Measurements from ENCODE around the gene SETD6. TPM values are rescaled to one million over a fixed set of nuclear protein-coding genes. Genes with fewer than 3 reads are reported as not detected.

SETD6 gene
- total RNA-seq = 7.1 and 9.0 TPM in 2 replicates

GRCh38 chr16:58515125-58515870 is at the start of gene SETD6:
TSS of gene SETD6 (plus strand) at chr16:58515517. CDS start at chr16:58515538, 21 bp downstream.

GRCh38 chr16:58499615-58500351 is 15.5 kb upstream of the SETD6 start, which contains the start of gene NDRG4:
TSS of gene NDRG4 (plus strand) at chr16:58500143. CDS start at chr16:58500249, 106 bp downstream.

Other genes starting within 250 kb of the SETD6 start
- not detected in 2 replicates for gene PRSS54, start 220.5 kb upstream of the SETD6 start, total RNA-seq
- 1.00 and 2.7 TPM in 2 replicates for gene GINS3, start 123.0 kb upstream of the SETD6 start, total RNA-seq
- gene NDRG4, start 15.4 kb upstream of the SETD6 start, total RNA-seq = 4.8 and 6.5 TPM in 2 replicates
- 63.1 and 67.6 TPM in 2 replicates for gene CNOT1, start 114.3 kb downstream of the SETD6 start, total RNA-seq
- 11.2 and 12.1 TPM in 2 replicates for gene SLC38A7, start 169.3 kb downstream of the SETD6 start, total RNA-seq
- 24.1 and 28.1 TPM in 2 replicates for gene GOT2, start 218.8 kb downstream of the SETD6 start, total RNA-seq